Measurements from ENCODE around the gene SPHK2. TPM values are rescaled to one million over a fixed set of nuclear protein-coding genes. Genes with fewer than 3 reads are reported as not detected.

The SPHK2 gene
- total RNA-seq, 2 experiments from 2014 or later = 14.1 to 15.3 TPM

- no peak within 1 kb of the TSS for H3K4me3 ChIP-seq (ENCODE audit: low read length)
- Mint-ChIP-seq H3K36me3 (ENCODE audit: low read depth) (no peaks in the 10 kb centered on the region), H3K27ac (no peak within 1 kb of the TSS), H3K27me3 (no peaks in the 10 kb centered on the region), H3K4me1 (ENCODE audit: low read depth) (peaks cover 7% of the 10 kb centered on the region), H3K9me3 (no peaks in the 10 kb centered on the region), H3K4me3 (no peak within 1 kb of the TSS)
- H3K27ac ChIP-seq (ENCODE audit: low read depth in 1 of 2, low read length in 2 of 2) = no peak within 1 kb of the TSS
- no peaks in the 10 kb centered on the region for H3K36me3 ChIP-seq (ENCODE audit: insufficient read depth, low read length)
- H3K27me3 ChIP-seq (ENCODE audit: control insufficient read depth in 1 of 2, insufficient read depth in 2 of 2, low read length in 2 of 2) = no peaks in the 10 kb centered on the region
- TF ChIP-seq CTCF (IDR thresholded peaks at IDR 0.05) = no peak
- CTCF ChIA-PET = no interaction called here
- ATAC-seq (ENCODE audit: poor library complexity) (no peak), DNase-seq (no peak)
- H3K9me3 ChIP-seq (ENCODE audit: control insufficient read depth in 1 of 2, insufficient read depth in 1 of 2, low read length in 2 of 2) = no peaks in the 10 kb centered on the region
- intact Hi-C loops (cut with DNase I, micrococcal nuclease) = no loop called here
- H3K4me1 ChIP-seq (ENCODE audit: insufficient read depth, low read length) = peaks cover 9% of the 10 kb centered on the region
- POLR2A ChIA-PET = no interaction called here
Measured at GRCh38 chr19:48672994-48673393, 53.7 kb downstream of the SPHK2 start, which contains the start of gene NTN5. Gene NTN5, minus strand, starts transcription at chr19:48673017. Its CDS starts 2,031 bp downstream, at chr19:48670986.

- H3K27ac ChIP-seq (ENCODE audit: low read depth in 1 of 2, low read length in 2 of 2) = no peak overlapping the region
- POLR2A ChIA-PET = interaction anchor here (0.6 kb wide), 1 partner anchor 36 kb away, joined by 3 read pairs; no protein-coding TSS in a partner anchor
- H3K4me1 ChIP-seq (ENCODE audit: insufficient read depth, low read length) = peaks cover 9% of the 10 kb centered on the region
- H3K27me3 ChIP-seq (ENCODE audit: control insufficient read depth in 1 of 2, insufficient read depth in 2 of 2, low read length in 2 of 2) = no peaks in the 10 kb centered on the region
- Mint-ChIP-seq H3K4me1 (ENCODE audit: low read depth) (peaks cover 7% of the 10 kb centered on the region), H3K9me3 (no peaks in the 10 kb centered on the region), H3K27ac (no peak overlapping the region), H3K4me3 (no peak overlapping the region), H3K36me3 (ENCODE audit: low read depth) (no peaks in the 10 kb centered on the region), H3K27me3 (no peaks in the 10 kb centered on the region)
- no peak for DNase-seq
- H3K4me3 ChIP-seq (ENCODE audit: low read length) = no peak overlapping the region
- H3K9me3 ChIP-seq (ENCODE audit: control insufficient read depth in 1 of 2, insufficient read depth in 1 of 2, low read length in 2 of 2) = no peaks in the 10 kb centered on the region
- ATAC-seq (ENCODE audit: poor library complexity) = no peak
- intact Hi-C loops (cut with DNase I, micrococcal nuclease) = no loop called here
- CTCF ChIA-PET = no interaction called here
- TF ChIP-seq CTCF (IDR thresholded peaks at IDR 0.05) = no peak
- H3K36me3 ChIP-seq (ENCODE audit: insufficient read depth, low read length) = no peaks in the 10 kb centered on the region
Measured at GRCh38 chr19:48673436-48674100, 54.3 kb downstream of the SPHK2 start.

- Mint-ChIP-seq H3K36me3 (ENCODE audit: low read depth) (no peaks in the 10 kb centered on the region), H3K27me3 (no peaks in the 10 kb centered on the region), H3K27ac (no peak overlapping the region), H3K4me3 (no peak overlapping the region), H3K4me1 (ENCODE audit: low read depth) (peaks cover 7% of the 10 kb centered on the region), H3K9me3 (no peaks in the 10 kb centered on the region)
- peaks cover 9% of the 10 kb centered on the region for H3K4me1 ChIP-seq (ENCODE audit: insufficient read depth, low read length)
- H3K4me3 ChIP-seq (ENCODE audit: low read length) = no peak overlapping the region
- no peaks in the 10 kb centered on the region for H3K27me3 ChIP-seq (ENCODE audit: control insufficient read depth in 1 of 2, insufficient read depth in 2 of 2, low read length in 2 of 2)
- no peak for DNase-seq
- no peaks in the 10 kb centered on the region for H3K9me3 ChIP-seq (ENCODE audit: control insufficient read depth in 1 of 2, insufficient read depth in 1 of 2, low read length in 2 of 2)
- H3K27ac ChIP-seq (ENCODE audit: low read depth in 1 of 2, low read length in 2 of 2) = no peak overlapping the region
- CTCF ChIA-PET = interaction anchor here (0.9 to 2.1 kb wide), 3 partner anchors 22 to 29 kb away, joined by 3 to 16 read pairs (median 6); partner anchors contain the start of gene CA11
- POLR2A ChIA-PET = interaction anchor here (0.6 to 2.7 kb wide), 3 partner anchors 25 to 55 kb away, joined by 3 to 8 read pairs (median 4); partner anchors contain the start of genes RPL18 and SPHK2
- no peak for ATAC-seq (ENCODE audit: poor library complexity)
- TF ChIP-seq CTCF (IDR thresholded peaks at IDR 0.05) = no peak
- intact Hi-C loops (cut with DNase I, micrococcal nuclease) = no loop called here
- H3K36me3 ChIP-seq (ENCODE audit: insufficient read depth, low read length) = no peaks in the 10 kb centered on the region
Measured at GRCh38 chr19:48674216-48674809, 55.0 kb downstream of the SPHK2 start.

All from CD4-positive, alpha-beta T cell (primary cell).